HL-60 (cell line): Measurements from ENCODE around the gene RGS7.

Experiments
- DNase-seq, 2 experiments: peaks; one replicate each; pipeline ENCODE4 v3.0.0-alpha.2; 2010 to 2020; ENCODE audit warnings: low read depth in 1 of 2, low spot score in 1 of 2
- H3K27ac ChIP-seq: fragments of 250-450 bp; sonication (Bioruptor Pico); replicated peaks from 2 replicates; pipeline ENCODE4 v1.5.1; 2020; ENCODE audit warnings: mild to moderate bottlenecking, moderate library complexity
- H3K27me3 ChIP-seq: fragments of 250-450 bp; sonication (Bioruptor Pico); 2 replicates; pipeline ENCODE4 v1.5.1; 2021; ENCODE audit warnings: mild to moderate bottlenecking, moderate library complexity; ENCODE audit not compliant: insufficient read depth, poor library complexity, severe bottlenecking
- H3K4me3 ChIP-seq: replicated peaks from 2 replicates; pipeline ENCODE4 v1.5.1; 2011; ENCODE audit warnings: mild to moderate bottlenecking, control low read depth, low read length; ENCODE audit not compliant: insufficient read depth
- CTCF ChIP-seq: IDR thresholded peaks from one replicate; pipeline ENCODE4 v1.5.1; 2011; ENCODE audit warnings: low read length, control low read depth, inconsistent platforms; ENCODE audit not compliant: insufficient read depth
- GABPA ChIP-seq: IDR thresholded peaks from 2 replicates; pipeline ENCODE4 v1.6.1; 2012; ENCODE audit warnings: low read depth
- POLR2AphosphoS5 ChIP-seq: IDR thresholded peaks from 2 replicates; pipeline ENCODE4 v1.6.1; 2012; ENCODE audit warnings: low read depth
- REST ChIP-seq: IDR thresholded peaks from 2 replicates; pipeline ENCODE4 v1.6.1; 2012; ENCODE audit warnings: low read depth; ENCODE audit not compliant: insufficient replicate concordance
- SPI1 ChIP-seq: IDR thresholded peaks from 2 replicates; pipeline ENCODE4 v1.6.1; 2012; ENCODE audit warnings: low read depth, mild to moderate bottlenecking, borderline replicate concordance

The RGS7 gene

GRCh38 chr1:240968864-240969263, 388.1 kb downstream of the RGS7 start:
- TF ChIP-seq SPI1 (no peak), POLR2AphosphoS5 (no peak), GABPA (no peak), CTCF (no peak), REST (no peak)
- peaks cover 3% of the 10 kb centered on the region for H3K27me3 ChIP-seq

GRCh38 chr1:240967070-240967724, 389.8 kb downstream of the RGS7 start:
- no peak for DNase-seq
- Histone ChIP-seq H3K27ac (no peak overlapping the region), H3K27me3 (peaks cover 3% of the 10 kb centered on the region), H3K4me3 (no peak overlapping the region)
- no peak for TF ChIP-seq SPI1
- TF ChIP-seq POLR2AphosphoS5: no peak
- no peak for TF ChIP-seq REST
- TF ChIP-seq GABPA: no peak
- no peak for TF ChIP-seq CTCF

More at GRCh38 chr1:240968864-240969263, 388.1 kb downstream of the RGS7 start:
- DNase-seq: no peak
- Histone ChIP-seq H3K4me3 (no peak overlapping the region), H3K27ac (no peak overlapping the region)

- TF ChIP-seq CTCF (no peak), GABPA (no peak), REST (no peak), POLR2AphosphoS5 (no peak), SPI1 (no peak)
- Histone ChIP-seq H3K4me3 (no peak overlapping the region), H3K27ac (no peak overlapping the region), H3K27me3 (peaks cover 3% of the 10 kb centered on the region)
- DNase-seq: no peak
Observed at GRCh38 chr1:240965581-240966091, 391.4 kb downstream of the RGS7 start.
